Ascending aorta (tissue), 2 donors: ENCODE measurements around the gene EHBP1L1. TPM values are rescaled to one million over a fixed set of nuclear protein-coding genes. Genes with fewer than 3 reads are reported as not detected.

Experiments used
- DNase-seq, 2 donors: peaks; one replicate each; pipeline ENCODE4 v3.0.0-alpha.2; 2019; ENCODE audit warnings: low spot score in 2 of 2
- H3K27ac ChIP-seq, 2 donors: fragments of 200-600 bp; sonication (generic); one replicate each; pipeline ENCODE4 v1.5.1; 2016 to 2017; ENCODE audit warnings: mild to moderate bottlenecking in 1 of 2
- H3K27me3 ChIP-seq: fragments of 200-600 bp; sonication (generic); one replicate; pipeline ENCODE4 v1.5.1; 2017
- H3K36me3 ChIP-seq, 2 donors: fragments of 200-600 bp; sonication (generic); one replicate each; pipeline ENCODE4 v1.5.1; 2016
- H3K4me1 ChIP-seq, 2 donors: fragments of 200-600 bp; sonication (generic); one replicate each; pipeline ENCODE4 v1.5.1; 2016 to 2017; ENCODE audit warnings: mild to moderate bottlenecking in 1 of 2
- H3K4me3 ChIP-seq, 2 donors: fragments of 200-600 bp; sonication (generic); one replicate each; pipeline ENCODE4 v1.5.1; 2016 to 2017; ENCODE audit warnings: mild to moderate bottlenecking in 1 of 2
- H3K9me3 ChIP-seq, 2 donors: fragments of 200-600 bp; sonication (generic); one replicate each; pipeline ENCODE4 v1.5.1; 2016
- CTCF ChIP-seq, 3 experiments: fragments of 200-600 bp in 2 of 3; fragments of 450-650 bp in 1 of 3; sonication (generic) in 2 of 3; IDR thresholded peaks; one replicate each; pipeline ENCODE4 v1.5.1; 2016 to 2019; ENCODE audit warnings: antibody characterized with exemption in 3 of 3, mild to moderate bottlenecking in 1 of 3, moderate library complexity in 1 of 3
- intact Hi-C: fragments of 100-400 bp; cut with DNase I; formaldehyde crosslinking; loops from one replicate; pipeline ENCODE4 v1.15.1; 2023
- total RNA-seq: library from RNA; depleted of rRNA; stranded (reverse); fragments of >200 nt; gene quantifications from one replicate; pipeline ENCODE4 v1.1.0, GENCODE V29; 2016

EHBP1L1 gene
- total RNA-seq, 1 donor from 2014 or later: 418 TPM

- Histone ChIP-seq H3K4me3 (no peak overlapping the region), H3K4me1 (no peaks in the 10 kb centered on the region), H3K9me3 (no peaks in the 10 kb centered on the region), H3K27ac (no peak overlapping the region), H3K27me3 (no peaks in the 10 kb centered on the region), H3K36me3 (peaks cover 83 to 93% of the 10 kb centered on the region in 2 donors)
- TF ChIP-seq CTCF (IDR thresholded peaks at IDR 0.05): no peak
- intact Hi-C loops: no loop called here
- DNase-seq: no peak
These were observed 54.4 kb downstream of the EHBP1L1 start for GRCh38 chr11:65630215-65630614.

- peaks cover 67 to 77% of the 10 kb centered on the region in 2 donors for H3K36me3 ChIP-seq
- intact Hi-C loops: no loop called here
- no peaks in the 10 kb centered on the region for H3K9me3 ChIP-seq
These were observed 57.7 kb downstream of the EHBP1L1 start for GRCh38 chr11:65633390-65634108.

GRCh38 chr11:65634109-65634436, 58.2 kb downstream of the EHBP1L1 start:
- no peak for TF ChIP-seq CTCF (IDR thresholded peaks at IDR 0.05)
- H3K9me3 ChIP-seq: no peaks in the 10 kb centered on the region
- DNase-seq: no peak
- intact Hi-C loops: no loop called here
- H3K4me3 ChIP-seq: no peak overlapping the region
- H3K36me3 ChIP-seq: peaks cover 61 to 72% of the 10 kb centered on the region in 2 donors
- H3K27ac ChIP-seq: no peak overlapping the region
- peaks cover 2 to 7% of the 10 kb centered on the region in 2 donors for H3K4me1 ChIP-seq
- no peaks in the 10 kb centered on the region for H3K27me3 ChIP-seq

More at GRCh38 chr11:65633390-65634108, 57.7 kb downstream of the EHBP1L1 start:
- no peak overlapping the region for H3K27ac ChIP-seq
- TF ChIP-seq CTCF (IDR thresholded peaks at IDR 0.05): no peak
- no peak overlapping the region for H3K4me3 ChIP-seq
- DNase-seq: no peak
- peaks cover 2 to 7% of the 10 kb centered on the region in 2 donors for H3K4me1 ChIP-seq
- no peaks in the 10 kb centered on the region for H3K27me3 ChIP-seq

- intact Hi-C loops: no loop called here
- Histone ChIP-seq H3K4me3 (no peak overlapping the region), H3K9me3 (no peaks in the 10 kb centered on the region), H3K27me3 (no peaks in the 10 kb centered on the region), H3K27ac (no peak overlapping the region), H3K36me3 (peaks cover 58 to 68% of the 10 kb centered on the region in 2 donors), H3K4me1 (peaks cover 2 to 7% of the 10 kb centered on the region in 2 donors)
- TF ChIP-seq CTCF (IDR thresholded peaks at IDR 0.05): no peak
- DNase-seq: no peak
These were observed 58.6 kb downstream of the EHBP1L1 start for GRCh38 chr11:65634440-65634839.

GRCh38 chr11:65634905-65635731, 59.3 kb downstream of the EHBP1L1 start:
- H3K9me3 ChIP-seq: no peaks in the 10 kb centered on the region
- no peaks in the 10 kb centered on the region for H3K27me3 ChIP-seq
- no peak overlapping the region for H3K4me3 ChIP-seq
- TF ChIP-seq CTCF (IDR thresholded peaks at IDR 0.05): no peak
- peaks cover 2 to 10% of the 10 kb centered on the region in 2 donors for H3K4me1 ChIP-seq
- H3K27ac ChIP-seq: no peak overlapping the region
- intact Hi-C loops: no loop called here
- DNase-seq: no peak
- peaks cover 51 to 62% of the 10 kb centered on the region in 2 donors for H3K36me3 ChIP-seq
